ENCODE results near the gene MAPK1. TPM values are rescaled to one million over a fixed set of nuclear protein-coding genes. Genes with fewer than 3 reads are reported as not detected.
"Not testable (repeated sequence)": the region's sequence is repeated elsewhere in the genome, so short reads cannot be mapped to it uniquely, and the experiment has no call there.

MAPK1 gene
- total and polyA plus RNA-seq, 7 donors: 18.0 to 73.2 (median 44.1) TPM

DNA sequence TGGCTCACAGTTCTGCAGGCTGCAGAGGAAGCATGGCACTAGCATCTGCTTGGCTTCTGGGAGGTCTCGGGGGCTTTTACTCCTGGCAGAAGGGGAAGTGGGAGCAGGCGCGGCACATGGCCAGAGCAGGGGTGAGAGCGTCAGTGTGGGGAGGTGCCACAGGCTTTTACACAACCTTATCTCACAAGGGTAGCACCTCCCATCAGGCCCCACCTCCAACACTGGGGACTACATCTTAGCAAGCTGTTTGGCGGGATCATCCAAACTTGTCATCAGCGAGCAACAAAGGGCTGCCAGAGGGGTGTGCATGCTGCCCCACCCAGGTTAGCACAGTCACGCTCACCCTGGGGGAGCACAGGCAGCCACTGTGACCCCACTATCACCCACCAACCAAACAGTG, 112.9 kb downstream of the MAPK1 start:
- Histone ChIP-seq H3K27ac (peak overlapping the region in 2 of 4 donors; percentile 27 to 61), H3K4me1 (peaks cover 0 to 14% (median 4%) of the 10 kb centered on the region in 4 donors), H3K9me3 (no peaks in the 10 kb centered on the region), H3K4me3 (no peak overlapping the region), H3K27me3 (no peaks in the 10 kb centered on the region), H3K36me3 (peaks cover 0 to 21% (median 3%) of the 10 kb centered on the region in 4 donors)
- DNase-seq: peak; percentile 68
- intact Hi-C loops (cut with DNase I): no loop called here
- 18 to 22% methylated on average over 7 of the region's 7 CpGs for WGBS, 2 donors
- TF ChIP-seq POLR2A (IDR thresholded peaks at IDR 0.05) (no peak), EP300 (IDR thresholded peaks at IDR 0.05) (no peak), POLR2AphosphoS5 (IDR thresholded peaks at IDR 0.05) (no peak)
- TF ChIP-seq, protein P1, sequence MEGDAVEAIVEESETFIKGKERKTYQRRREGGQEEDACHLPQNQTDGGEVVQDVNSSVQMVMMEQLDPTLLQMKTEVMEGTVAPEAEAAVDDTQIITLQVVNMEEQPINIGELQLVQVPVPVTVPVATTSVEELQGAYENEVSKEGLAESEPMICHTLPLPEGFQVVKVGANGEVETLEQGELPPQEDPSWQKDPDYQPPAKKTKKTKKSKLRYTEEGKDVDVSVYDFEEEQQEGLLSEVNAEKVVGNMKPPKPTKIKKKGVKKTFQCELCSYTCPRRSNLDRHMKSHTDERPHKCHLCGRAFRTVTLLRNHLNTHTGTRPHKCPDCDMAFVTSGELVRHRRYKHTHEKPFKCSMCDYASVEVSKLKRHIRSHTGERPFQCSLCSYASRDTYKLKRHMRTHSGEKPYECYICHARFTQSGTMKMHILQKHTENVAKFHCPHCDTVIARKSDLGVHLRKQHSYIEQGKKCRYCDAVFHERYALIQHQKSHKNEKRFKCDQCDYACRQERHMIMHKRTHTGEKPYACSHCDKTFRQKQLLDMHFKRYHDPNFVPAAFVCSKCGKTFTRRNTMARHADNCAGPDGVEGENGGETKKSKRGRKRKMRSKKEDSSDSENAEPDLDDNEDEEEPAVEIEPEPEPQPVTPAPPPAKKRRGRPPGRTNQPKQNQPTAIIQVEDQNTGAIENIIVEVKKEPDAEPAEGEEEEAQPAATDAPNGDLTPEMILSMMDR (IDR thresholded peaks at IDR 0.05): no peak

DNA sequence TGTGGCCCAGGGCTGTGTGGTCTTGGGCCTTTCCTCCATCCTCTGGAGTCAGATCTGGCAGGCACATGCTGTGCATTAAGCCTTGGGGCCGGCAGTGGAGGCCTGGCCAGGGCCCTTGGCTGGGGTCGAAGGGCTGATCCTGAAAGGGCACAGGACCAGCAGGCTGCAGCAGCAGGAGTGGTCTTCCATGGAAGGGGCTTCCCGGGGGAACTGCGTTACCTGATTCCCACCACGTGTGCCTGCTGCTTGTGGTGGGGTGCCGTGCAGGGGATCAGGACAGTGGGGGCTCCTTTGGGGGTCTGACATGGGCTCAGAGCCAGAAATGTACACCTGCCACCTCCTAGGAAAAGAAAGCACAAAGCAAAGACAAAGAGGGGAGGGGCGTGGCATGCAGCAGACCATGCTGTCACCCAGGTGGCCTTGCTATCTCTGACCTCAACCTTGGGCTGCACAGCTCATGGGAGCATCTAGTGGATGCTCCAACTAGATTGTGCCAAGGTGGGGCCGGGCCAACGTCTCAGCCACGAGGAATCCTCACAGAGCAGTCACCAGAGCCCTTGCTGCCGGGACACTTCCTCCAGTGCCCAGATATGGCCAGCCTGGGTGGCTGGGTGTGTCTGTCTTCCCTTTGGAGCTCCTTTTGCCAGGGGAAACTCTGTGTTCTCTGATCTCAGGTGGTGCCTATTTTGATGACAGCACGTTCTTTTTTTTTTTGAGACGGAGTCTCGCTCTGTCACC, 113.9 kb downstream of the MAPK1 start:
- TF ChIP-seq, protein P1 (IDR thresholded peaks at IDR 0.05): no peak
- intact Hi-C loops (cut with DNase I): no loop called here
- WGBS, 2 donors: 59 to 81% methylated on average over 14 of the region's 14 CpGs

DNA sequence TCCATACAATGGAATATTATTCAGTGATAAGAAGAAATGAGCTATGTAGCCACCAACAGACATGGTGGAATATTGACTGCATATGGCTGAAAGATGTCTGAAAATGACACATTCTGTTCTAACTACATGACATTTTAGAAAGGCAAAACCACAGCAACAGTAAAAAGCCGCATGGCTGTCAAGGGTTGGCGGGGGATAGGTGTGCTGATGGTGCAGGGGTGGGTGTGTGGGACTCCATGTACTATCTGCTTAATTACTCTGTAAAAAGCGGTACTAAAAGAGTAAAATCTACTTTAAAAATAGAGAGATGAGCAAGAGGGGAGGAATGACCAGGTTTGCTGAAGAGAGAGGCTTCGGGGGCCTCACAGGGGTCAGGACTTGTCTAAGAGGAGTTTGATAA, 115.2 kb downstream of the MAPK1 start:
- no peak overlapping the region for H3K27ac ChIP-seq
- no peaks in the 10 kb centered on the region for H3K27me3 ChIP-seq
- no peak overlapping the region for H3K4me3 ChIP-seq
- 92 to 95% methylated on average over 4 of the region's 4 CpGs for WGBS, 2 donors
- TF ChIP-seq, protein P1 (IDR thresholded peaks at IDR 0.05): no peak
- TF ChIP-seq EP300 (IDR thresholded peaks at IDR 0.05): no peak
- TF ChIP-seq POLR2A (IDR thresholded peaks at IDR 0.05): no peak
- no peak for TF ChIP-seq POLR2AphosphoS5 (IDR thresholded peaks at IDR 0.05)
- intact Hi-C loops (cut with DNase I): no loop called here
- DNase-seq: no peak
- peaks cover 0 to 14% (median 4%) of the 10 kb centered on the region in 4 donors for H3K4me1 ChIP-seq
- no peaks in the 10 kb centered on the region for H3K9me3 ChIP-seq
- H3K36me3 ChIP-seq: peaks cover 0 to 10% (median 0%) of the 10 kb centered on the region in 4 donors

More for the DNA sequence above, 113.9 kb downstream of the MAPK1 start:
- no peak for DNase-seq
- Histone ChIP-seq H3K27ac (no peak overlapping the region), H3K4me3 (no peak overlapping the region), H3K9me3 (no peaks in the 10 kb centered on the region), H3K4me1 (peaks cover 0 to 14% (median 4%) of the 10 kb centered on the region in 4 donors), H3K27me3 (no peaks in the 10 kb centered on the region), H3K36me3 (peaks cover 0 to 16% (median 3%) of the 10 kb centered on the region in 4 donors)

DNA sequence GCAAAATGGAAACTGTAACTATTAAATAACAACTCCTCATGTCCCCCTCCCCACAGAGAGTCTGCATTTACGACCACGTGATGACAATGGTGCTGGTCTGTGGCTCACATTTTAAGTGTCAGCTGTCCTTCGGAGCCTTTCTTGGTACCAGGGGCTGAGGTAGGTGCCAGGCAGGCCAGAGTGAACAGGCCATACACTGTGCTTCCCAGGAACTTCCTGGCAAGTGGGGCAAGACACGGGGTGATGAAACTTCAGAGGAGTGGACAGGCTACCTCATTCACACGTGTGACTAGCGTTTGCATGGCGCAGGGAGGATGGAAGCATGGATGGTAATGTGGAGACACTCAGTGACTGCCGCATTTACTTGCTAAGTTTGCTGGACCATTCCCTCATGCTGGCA, 121.5 kb downstream of the MAPK1 start:
- whole genome bisulfite sequencing, 2 donors: 86 to 90% methylated on average over 8 of the region's 8 CpGs
- Histone ChIP-seq H3K4me3 (no peak overlapping the region), H3K27ac (no peak overlapping the region), H3K27me3 (no peaks in the 10 kb centered on the region), H3K9me3 (no peaks in the 10 kb centered on the region), H3K36me3 (no peaks in the 10 kb centered on the region), H3K4me1 (no peaks in the 10 kb centered on the region)
- intact Hi-C loops (cut with DNase I): no loop called here
- TF ChIP-seq POLR2A (IDR thresholded peaks at IDR 0.05): no peak
- no peak for TF ChIP-seq POLR2AphosphoS5 (IDR thresholded peaks at IDR 0.05)
- TF ChIP-seq EP300 (IDR thresholded peaks at IDR 0.05): no peak
- TF ChIP-seq, protein P1 (IDR thresholded peaks at IDR 0.05): no peak
- no peak for DNase-seq

DNA sequence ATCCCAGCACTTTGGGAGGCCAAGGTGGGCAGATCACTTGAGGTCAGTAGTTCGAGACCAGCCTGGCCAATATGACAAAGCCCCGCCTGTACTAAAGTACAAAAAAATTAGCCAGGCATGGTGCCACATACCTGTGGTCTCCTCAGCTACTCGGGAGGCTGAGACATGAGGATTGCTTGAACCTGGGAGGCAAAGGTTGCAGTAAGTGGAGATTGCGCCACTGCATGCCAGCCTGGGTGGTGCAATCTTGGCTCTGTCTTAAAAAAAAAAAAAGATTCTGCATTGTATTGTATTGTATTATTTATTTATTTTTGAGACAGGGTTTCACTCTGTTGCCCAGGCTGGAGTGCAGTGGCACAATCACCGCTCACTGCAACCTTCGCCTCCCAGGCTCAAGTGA, 122.5 kb downstream of the MAPK1 start:
- intact Hi-C loops (cut with DNase I): not testable (repeated sequence)
- 85 to 94% methylated on average over 6 of the region's 6 CpGs for WGBS, 2 donors

More for the DNA sequence above, 122.5 kb downstream of the MAPK1 start:
- not testable (repeated sequence) for DNase-seq, H3K4me3 ChIP-seq, H3K27ac ChIP-seq, H3K27me3 ChIP-seq, H3K4me1 ChIP-seq, H3K36me3 ChIP-seq, H3K9me3 ChIP-seq
